Measurements from ENCODE around the gene ENDOD1. TPM values are rescaled to one million over a fixed set of nuclear protein-coding genes. Genes with fewer than 3 reads are reported as not detected.

The ENDOD1 gene
- polyA plus RNA-seq, 1 experiment = 12.1 TPM

- no peak overlapping the region for H3K27ac ChIP-seq (ENCODE audit: low read depth, low read length)
- no peaks in the 10 kb centered on the region for H3K27me3 ChIP-seq (ENCODE audit: control insufficient read depth, insufficient read depth, low read length)
- ChIA-PET POLR2A (no interaction called here), CTCF (no interaction called here)
- no peaks in the 10 kb centered on the region for H3K9me3 ChIP-seq (ENCODE audit: control insufficient read depth, insufficient read depth, low read length)
- no peak for TF ChIP-seq CTCF (IDR thresholded peaks at IDR 0.05; ENCODE audit: low read depth, low read length)
- no peak for DNase-seq (ENCODE audit: low read depth, low spot score)
- H3K4me3 ChIP-seq (ENCODE audit: low read depth, low read length) = no peak overlapping the region
Observed at GRCh38 chr11:95050595-95051202, 38.9 kb upstream of the ENDOD1 start.

GRCh38 chr11:95054356-95054755 is 35.3 kb upstream of the ENDOD1 start:
- no peak for DNase-seq (ENCODE audit: low read depth, low spot score)
- no peak overlapping the region for H3K4me3 ChIP-seq (ENCODE audit: low read depth, low read length)
- TF ChIP-seq CTCF (IDR thresholded peaks at IDR 0.05; ENCODE audit: low read depth, low read length) = no peak
- H3K27me3 ChIP-seq (ENCODE audit: control insufficient read depth, insufficient read depth, low read length) = peaks cover 3% of the 10 kb centered on the region
- no peaks in the 10 kb centered on the region for H3K9me3 ChIP-seq (ENCODE audit: control insufficient read depth, insufficient read depth, low read length)
- CTCF ChIA-PET = no interaction called here
- no peak overlapping the region for H3K27ac ChIP-seq (ENCODE audit: low read depth, low read length)
- POLR2A ChIA-PET = no interaction called here

- TF ChIP-seq CTCF (IDR thresholded peaks at IDR 0.05; ENCODE audit: low read depth, low read length) = no peak
- peaks cover 3% of the 10 kb centered on the region for H3K27me3 ChIP-seq (ENCODE audit: control insufficient read depth, insufficient read depth, low read length)
- ChIA-PET POLR2A (no interaction called here), CTCF (interaction anchor here (1.3 kb wide), 1 partner anchor 432 kb away, joined by 4 read pairs; no protein-coding TSS in a partner anchor)
- no peak overlapping the region for H3K27ac ChIP-seq (ENCODE audit: low read depth, low read length)
- H3K4me3 ChIP-seq (ENCODE audit: low read depth, low read length) = no peak overlapping the region
- DNase-seq (ENCODE audit: low read depth, low spot score) = no peak
- H3K9me3 ChIP-seq (ENCODE audit: control insufficient read depth, insufficient read depth, low read length) = no peaks in the 10 kb centered on the region
Observed at GRCh38 chr11:95055283-95055897, 34.3 kb upstream of the ENDOD1 start.

- no peak overlapping the region for H3K4me3 ChIP-seq (ENCODE audit: low read depth, low read length)
- no peaks in the 10 kb centered on the region for H3K9me3 ChIP-seq (ENCODE audit: control insufficient read depth, insufficient read depth, low read length)
- no peak for TF ChIP-seq CTCF (IDR thresholded peaks at IDR 0.05; ENCODE audit: low read depth, low read length)
- peaks cover 3% of the 10 kb centered on the region for H3K27me3 ChIP-seq (ENCODE audit: control insufficient read depth, insufficient read depth, low read length)
- ChIA-PET POLR2A (no interaction called here), CTCF (interaction anchor here (0.8 to 2.1 kb wide), 4 partner anchors 9 to 647 kb away, joined by 3 to 6 read pairs (median 3); partner anchors contain the start of gene SRSF8)
- DNase-seq (ENCODE audit: low read depth, low spot score) = no peak
- H3K27ac ChIP-seq (ENCODE audit: low read depth, low read length) = no peak overlapping the region
Observed at GRCh38 chr11:95057959-95058358, 31.7 kb upstream of the ENDOD1 start.

GRCh38 chr11:95058621-95059020 is 31.0 kb upstream of the ENDOD1 start:
- ChIA-PET POLR2A (no interaction called here), CTCF (interaction anchor here (1.0 to 1.2 kb wide), 2 partner anchors 93 to 646 kb away, joined by 3 read pairs; no protein-coding TSS in a partner anchor)

More at GRCh38 chr11:95058621-95059020, 31.0 kb upstream of the ENDOD1 start:
- no peak for DNase-seq (ENCODE audit: low read depth, low spot score)
- Histone ChIP-seq H3K9me3 (ENCODE audit: control insufficient read depth, insufficient read depth, low read length) (no peaks in the 10 kb centered on the region), H3K27ac (ENCODE audit: low read depth, low read length) (no peak overlapping the region), H3K4me3 (ENCODE audit: low read depth, low read length) (no peak overlapping the region), H3K27me3 (ENCODE audit: control insufficient read depth, insufficient read depth, low read length) (peaks cover 3% of the 10 kb centered on the region)
- no peak for TF ChIP-seq CTCF (IDR thresholded peaks at IDR 0.05; ENCODE audit: low read depth, low read length)
